ENCODE measurements around the gene ANO4.
"Not testable (repeated sequence)": the region's sequence is repeated elsewhere in the genome, so short reads cannot be mapped to it uniquely, and the experiment has no call there.

ANO4 gene

DNA sequence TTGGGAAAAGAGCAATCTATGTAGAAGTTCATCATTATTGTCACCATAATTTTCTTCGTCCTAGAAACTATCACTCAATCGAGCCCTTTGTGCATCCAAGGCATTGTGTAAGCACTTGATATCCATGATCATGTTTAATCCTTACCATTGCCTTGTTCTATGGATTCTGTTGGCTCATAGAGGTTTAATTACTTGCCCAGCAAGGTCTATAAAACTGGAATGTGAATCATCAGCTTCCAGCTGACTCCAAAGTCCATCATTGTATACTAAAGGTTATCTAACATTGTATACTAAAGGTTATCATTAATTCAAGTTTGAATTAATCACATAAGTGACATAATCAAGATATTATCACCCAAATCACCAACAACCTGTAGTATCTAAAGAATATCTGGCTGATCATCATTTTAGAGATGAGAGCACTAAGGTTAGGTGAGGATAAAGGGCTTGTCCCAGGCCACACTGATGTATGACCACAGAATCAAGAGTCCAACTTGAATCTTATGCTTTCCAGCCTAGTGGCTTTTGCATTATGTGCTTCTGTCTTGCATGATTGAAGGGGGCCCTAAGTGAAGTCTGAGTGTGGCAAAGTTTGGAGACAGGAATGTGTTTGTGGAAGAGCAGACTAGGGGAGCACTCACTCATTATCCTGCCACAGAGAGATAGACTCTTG, 188.1 kb downstream of the ANO4 start:
- no peak overlapping the region for H3K4me2 ChIP-seq
- H3K27me3 ChIP-seq: peaks cover 0 to 18% (median 0%) of the 10 kb centered on the region in 11 experiments; a peak in 2 of 22 replicates
- no peak overlapping the region for H3K27ac ChIP-seq
- no peak overlapping the region for H3K9ac ChIP-seq
- H3K36me3 ChIP-seq: no peaks in the 10 kb centered on the region
- H3K4me3 ChIP-seq: no peak overlapping the region
- no peak for TF ChIP-seq Cebpa-rat (IDR thresholded peaks at IDR 0.05)
- H4K20me1 ChIP-seq: peaks cover 0 to 7% (median 0%) of the 10 kb centered on the region in 11 experiments; a peak in 3 of 22 replicates
- H3K4me1 ChIP-seq: 0 out of 20 replicates have a peak, but pooled peaks cover 0 to 6% (median 0%) of the 10 kb centered on the region in 10 experiments
- no peaks in the 10 kb centered on the region for H3K9me3 ChIP-seq (replicated peaks in 1 of 11)

DNA sequence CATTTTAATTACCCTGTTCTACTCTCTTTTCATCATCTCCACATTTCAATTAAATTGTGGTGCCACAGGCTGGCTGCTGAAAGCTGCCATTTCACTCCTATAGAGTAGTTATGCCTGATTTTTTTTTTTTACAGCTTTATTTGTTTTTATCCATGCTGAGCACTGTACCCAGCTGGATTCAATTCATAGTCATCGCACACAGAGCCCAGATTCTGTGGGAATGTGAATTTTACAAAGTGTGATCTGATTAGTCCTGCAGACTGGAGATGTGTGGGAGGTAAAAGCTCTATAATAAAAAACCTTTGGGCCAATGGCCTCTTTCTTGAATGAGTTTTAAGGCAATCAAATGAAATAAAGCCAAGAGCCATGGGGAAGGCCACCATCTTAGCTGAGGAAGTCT, 190.2 kb downstream of the ANO4 start:
- no peak for TF ChIP-seq Cebpa-rat (IDR thresholded peaks at IDR 0.05)
- Histone ChIP-seq H3K9ac (no peak overlapping the region), H3K9me3 (replicated peaks in 1 of 11) (no peaks in the 10 kb centered on the region), H3K4me1 (peaks cover 10 to 18% (median 14%) of the 10 kb centered on the region in 10 experiments), H3K27me3 (peaks cover 0 to 25% (median 0%) of the 10 kb centered on the region in 11 experiments; a peak in 2 of 22 replicates), H4K20me1 (peaks cover 0 to 11% (median 0%) of the 10 kb centered on the region in 11 experiments; a peak in 3 of 22 replicates), H3K36me3 (no peaks in the 10 kb centered on the region), H3K4me2 (no peak overlapping the region), H3K4me3 (no peak overlapping the region), H3K27ac (no peak overlapping the region)

- Histone ChIP-seq H3K27me3 (peaks cover 0 to 29% (median 0%) of the 10 kb centered on the region in 11 experiments; a peak in 2 of 22 replicates), H3K9ac (peak overlapping the region in 1 of 11 experiments; percentile 27; a peak in 2 of 22 replicates), H3K9me3 (replicated peaks in 1 of 11) (no peaks in the 10 kb centered on the region), H3K36me3 (no peaks in the 10 kb centered on the region), H3K4me3 (no peak overlapping the region), H3K27ac (peak overlapping the region in 7 of 11 experiments; percentile 2 to 60 (median 35); a peak in 9 of 22 replicates), H3K4me2 (no peak overlapping the region), H4K20me1 (peaks cover 0 to 11% (median 0%) of the 10 kb centered on the region in 11 experiments; a peak in 3 of 22 replicates), H3K4me1 (peaks cover 10 to 18% (median 14%) of the 10 kb centered on the region in 10 experiments)
- no peak for TF ChIP-seq Cebpa-rat (IDR thresholded peaks at IDR 0.05)
These were observed 192.3 kb downstream of the ANO4 start for GRCh38 chr12:100986595-100987547.

DNA sequence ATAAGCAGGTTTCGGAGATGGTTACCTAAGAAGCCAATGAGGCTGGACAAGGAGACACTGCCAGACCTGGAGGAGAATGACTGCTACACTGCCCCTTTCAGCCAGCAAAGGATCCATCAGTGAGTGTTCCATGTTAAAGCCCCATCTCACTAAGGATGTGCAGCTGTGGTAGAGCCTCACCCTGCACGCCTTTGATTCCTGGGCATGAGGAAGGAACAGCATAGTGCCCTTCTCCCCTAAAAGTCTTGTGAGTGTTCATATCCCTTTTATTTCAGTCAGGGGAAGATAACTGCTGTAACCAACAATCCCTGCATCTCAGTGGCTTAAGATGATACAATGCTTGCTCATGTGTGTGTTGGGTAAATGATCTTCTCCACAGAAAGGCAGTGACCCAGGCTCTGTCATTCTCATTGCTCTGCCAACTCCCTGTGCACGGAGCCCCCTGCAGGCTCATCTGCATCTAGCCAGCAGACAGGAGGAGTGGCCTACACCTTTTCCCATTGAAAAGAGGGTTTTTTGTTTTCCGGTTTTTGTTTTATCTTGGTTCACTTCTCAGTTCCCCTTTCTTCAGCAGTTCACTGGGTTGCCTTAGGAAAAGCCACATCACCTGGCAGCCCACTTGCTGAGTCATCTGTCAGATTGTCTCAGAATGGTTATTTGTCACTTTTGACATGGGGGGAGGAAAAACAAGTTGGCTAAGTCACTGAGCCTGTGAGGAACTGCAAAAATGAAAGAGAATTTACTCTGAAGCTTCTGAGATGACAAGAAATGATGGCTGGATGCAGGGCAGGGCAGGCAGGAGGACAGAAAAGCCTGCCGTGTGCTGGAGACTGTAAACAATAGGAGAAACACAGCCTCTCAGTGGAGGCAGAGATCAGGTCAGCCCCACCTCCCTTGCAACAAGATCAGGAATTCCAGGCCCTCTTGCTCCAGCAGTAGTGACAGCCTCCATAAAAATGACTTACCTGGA, 193.3 kb downstream of the ANO4 start:
- Histone ChIP-seq H3K27ac (peak overlapping the region in 9 of 11 experiments; percentile 49 to 82 (median 70); a peak in 18 of 22 replicates), H3K9ac (peak overlapping the region in 8 of 11 experiments; percentile 14 to 68 (median 42); a peak in 14 of 22 replicates), H3K4me1 (peaks cover 10 to 18% (median 14%) of the 10 kb centered on the region in 10 experiments), H3K4me2 (peak overlapping the region; percentile 46 to 87 (median 72)), H3K27me3 (peaks cover 0 to 38% (median 0%) of the 10 kb centered on the region in 11 experiments; a peak in 2 of 22 replicates), H3K4me3 (no peak overlapping the region), H4K20me1 (peaks cover 0 to 11% (median 0%) of the 10 kb centered on the region in 11 experiments; a peak in 3 of 22 replicates), H3K36me3 (no peaks in the 10 kb centered on the region), H3K9me3 (replicated peaks in 1 of 11) (no peaks in the 10 kb centered on the region)
- peak in 1 of 11 experiments; percentile 31; a peak in 2 of 22 replicates for TF ChIP-seq Cebpa-rat (IDR thresholded peaks at IDR 0.05)

GRCh38 chr12:100989509-100989908, 194.9 kb downstream of the ANO4 start:
- H3K4me1 ChIP-seq: peaks cover 10 to 18% (median 14%) of the 10 kb centered on the region in 10 experiments
- not testable (repeated sequence) for H3K9me3 ChIP-seq (replicated peaks in 1 of 11); H3K27ac ChIP-seq; H3K36me3 ChIP-seq; H3K9ac ChIP-seq; H3K4me3 ChIP-seq
- H4K20me1 ChIP-seq: peaks cover 0 to 11% (median 0%) of the 10 kb centered on the region in 11 experiments; a peak in 3 of 22 replicates
- H3K4me2 ChIP-seq: peak overlapping the region in 1 of 11 experiments; percentile 70; a peak in 1 of 22 replicates
- H3K27me3 ChIP-seq: peaks cover 0 to 44% (median 0%) of the 10 kb centered on the region in 11 experiments; a peak in 2 of 22 replicates

DNA sequence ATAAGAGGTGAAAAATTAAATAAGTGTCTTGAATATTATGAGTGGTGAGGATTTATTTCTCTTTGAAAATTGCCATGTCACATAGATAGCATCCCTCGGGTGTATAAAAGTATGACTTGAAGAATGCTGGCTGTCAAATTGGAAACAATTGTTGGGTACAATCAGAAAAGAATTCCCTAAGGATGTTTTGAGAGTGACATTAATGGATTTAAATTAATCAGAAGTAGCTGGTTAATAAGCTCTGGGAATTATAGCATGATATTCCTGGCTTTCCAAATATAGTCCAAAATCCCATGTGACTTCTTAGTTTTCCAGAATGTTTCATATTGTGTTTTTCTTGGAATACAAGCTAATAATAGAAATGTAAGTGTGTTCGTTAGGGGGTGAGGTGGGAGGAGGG, 196.5 kb downstream of the ANO4 start:
- H3K9ac ChIP-seq: no peak overlapping the region
- H3K4me3 ChIP-seq: no peak overlapping the region
- no peak overlapping the region for H3K4me2 ChIP-seq
- peaks cover 10 to 18% (median 14%) of the 10 kb centered on the region in 10 experiments for H3K4me1 ChIP-seq
- H3K9me3 ChIP-seq (replicated peaks in 1 of 11): no peaks in the 10 kb centered on the region
- TF ChIP-seq Cebpa-rat (IDR thresholded peaks at IDR 0.05): no peak
- H3K27ac ChIP-seq: no peak overlapping the region
- peaks cover 0 to 40% (median 0%) of the 10 kb centered on the region in 11 experiments; a peak in 2 of 22 replicates for H3K27me3 ChIP-seq
- H4K20me1 ChIP-seq: peaks cover 0 to 11% (median 0%) of the 10 kb centered on the region in 11 experiments; a peak in 3 of 22 replicates
- no peaks in the 10 kb centered on the region for H3K36me3 ChIP-seq

- Histone ChIP-seq H3K9me3 (replicated peaks in 1 of 11) (no peaks in the 10 kb centered on the region), H3K27ac (no peak overlapping the region), H3K27me3 (peaks cover 0 to 29% (median 0%) of the 10 kb centered on the region in 11 experiments; a peak in 2 of 22 replicates), H3K4me2 (no peak overlapping the region), H3K4me1 (peaks cover 10 to 18% (median 14%) of the 10 kb centered on the region in 10 experiments), H3K36me3 (no peaks in the 10 kb centered on the region), H3K4me3 (no peak overlapping the region), H3K9ac (no peak overlapping the region), H4K20me1 (peaks cover 0 to 10% (median 0%) of the 10 kb centered on the region in 11 experiments; a peak in 3 of 22 replicates)
- TF ChIP-seq Cebpa-rat (IDR thresholded peaks at IDR 0.05): no peak
These were observed 197.6 kb downstream of the ANO4 start for GRCh38 chr12:100992194-100992593.
